ENCODE data around the gene GPC3.

Gene GPC3

GRCh38 chrX:133968109-133968508 is 17.3 kb downstream of the GPC3 start:
- DNase-seq (ENCODE audit: low read depth) = no peak

- no peak for DNase-seq (ENCODE audit: low read depth)
These were observed 19.2 kb downstream of the GPC3 start for GRCh38 chrX:133966199-133966598.

- no peak for DNase-seq (ENCODE audit: low read depth)
These were observed 20.1 kb downstream of the GPC3 start for GRCh38 chrX:133965321-133965720.

- DNase-seq (ENCODE audit: low read depth) = no peak
These were observed 24.3 kb downstream of the GPC3 start for GRCh38 chrX:133961046-133961445.

- DNase-seq (ENCODE audit: low read depth) = no peak
These were observed 25.4 kb downstream of the GPC3 start for GRCh38 chrX:133959972-133960371.

- DNase-seq (ENCODE audit: low read depth) = no peak
These were observed 26.3 kb downstream of the GPC3 start for GRCh38 chrX:133958997-133959688.

- no peak for DNase-seq (ENCODE audit: low read depth)
These were observed 28.6 kb downstream of the GPC3 start for GRCh38 chrX:133956570-133957340.

GRCh38 chrX:133953785-133954355 is 31.5 kb downstream of the GPC3 start:
- no peak for DNase-seq (ENCODE audit: low read depth)

- DNase-seq (ENCODE audit: low read depth) = no peak
These were observed 32.3 kb downstream of the GPC3 start for GRCh38 chrX:133953078-133953477.

- DNase-seq (ENCODE audit: low read depth) = no peak
These were observed 34.3 kb downstream of the GPC3 start for GRCh38 chrX:133951098-133951497.

GRCh38 chrX:133950214-133950613 is 35.2 kb downstream of the GPC3 start:
- no peak for DNase-seq (ENCODE audit: low read depth)

GRCh38 chrX:133948895-133949294 is 36.5 kb downstream of the GPC3 start:
- DNase-seq (ENCODE audit: low read depth) = no peak

GRCh38 chrX:133947996-133948395 is 37.4 kb downstream of the GPC3 start:
- no peak for DNase-seq (ENCODE audit: low read depth)

GRCh38 chrX:133947022-133947421 is 38.4 kb downstream of the GPC3 start:
- DNase-seq (ENCODE audit: low read depth) = no peak

- DNase-seq (ENCODE audit: low read depth) = no peak
These were observed 41.9 kb downstream of the GPC3 start for GRCh38 chrX:133943507-133943906.

- no peak for DNase-seq (ENCODE audit: low read depth)
These were observed 45.6 kb downstream of the GPC3 start for GRCh38 chrX:133939655-133940302.

GRCh38 chrX:133938530-133938929 is 46.9 kb downstream of the GPC3 start:
- DNase-seq (ENCODE audit: low read depth) = no peak

GRCh38 chrX:133937022-133937421 is 48.4 kb downstream of the GPC3 start:
- no peak for DNase-seq (ENCODE audit: low read depth)

- DNase-seq (ENCODE audit: low read depth) = no peak
These were observed 50.3 kb downstream of the GPC3 start for GRCh38 chrX:133935076-133935475.

- no peak for DNase-seq (ENCODE audit: low read depth)
These were observed 52.1 kb downstream of the GPC3 start for GRCh38 chrX:133933316-133933715.

- DNase-seq (ENCODE audit: low read depth) = no peak
These were observed 55.4 kb downstream of the GPC3 start for GRCh38 chrX:133929836-133930464.

GRCh38 chrX:133928365-133928764 is 57.0 kb downstream of the GPC3 start:
- no peak for DNase-seq (ENCODE audit: low read depth)
